Measurements from ENCODE around the gene ACVR1. TPM values are rescaled to one million over a fixed set of nuclear protein-coding genes. Genes with fewer than 3 reads are reported as not detected.

The ACVR1 gene
- total RNA-seq, 1 donor from 2014 or later, result 4.4 TPM

DNA sequence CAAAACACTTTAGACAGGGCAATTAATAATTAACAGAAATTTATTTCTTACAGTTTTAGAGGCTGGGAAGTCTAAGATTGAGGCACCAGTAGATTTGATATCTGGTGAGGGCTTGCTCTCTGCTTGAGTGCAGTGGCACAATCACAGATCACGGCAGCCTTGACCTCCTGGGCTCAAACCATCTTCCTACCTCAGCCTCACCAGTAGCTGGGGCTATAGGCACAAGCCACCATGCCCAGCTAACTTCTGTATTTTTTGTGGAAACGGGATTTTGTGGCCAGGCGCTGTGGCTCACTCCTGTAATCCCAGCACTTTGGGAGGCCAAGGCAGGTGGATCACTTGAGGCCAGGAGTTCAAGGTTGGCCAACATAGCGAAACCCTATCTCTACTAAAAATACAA, 29.0 kb upstream of the ACVR1 start:
- Mint-ChIP-seq H3K4me1 (peaks cover 4% of the 10 kb centered on the region), H3K27ac (no peak overlapping the region), H3K9me3 (peaks cover 2% of the 10 kb centered on the region), H3K36me3 (ENCODE audit: low read depth) (no peaks in the 10 kb centered on the region), H3K4me3 (no peak overlapping the region), H3K27me3 (peaks cover 2% of the 10 kb centered on the region)
- intact Hi-C loops (cut with micrococcal nuclease), result no loop called here
- POLR2A ChIA-PET, result no interaction called here
- CTCF ChIA-PET, result no interaction called here
- TF ChIP-seq, protein P1, sequence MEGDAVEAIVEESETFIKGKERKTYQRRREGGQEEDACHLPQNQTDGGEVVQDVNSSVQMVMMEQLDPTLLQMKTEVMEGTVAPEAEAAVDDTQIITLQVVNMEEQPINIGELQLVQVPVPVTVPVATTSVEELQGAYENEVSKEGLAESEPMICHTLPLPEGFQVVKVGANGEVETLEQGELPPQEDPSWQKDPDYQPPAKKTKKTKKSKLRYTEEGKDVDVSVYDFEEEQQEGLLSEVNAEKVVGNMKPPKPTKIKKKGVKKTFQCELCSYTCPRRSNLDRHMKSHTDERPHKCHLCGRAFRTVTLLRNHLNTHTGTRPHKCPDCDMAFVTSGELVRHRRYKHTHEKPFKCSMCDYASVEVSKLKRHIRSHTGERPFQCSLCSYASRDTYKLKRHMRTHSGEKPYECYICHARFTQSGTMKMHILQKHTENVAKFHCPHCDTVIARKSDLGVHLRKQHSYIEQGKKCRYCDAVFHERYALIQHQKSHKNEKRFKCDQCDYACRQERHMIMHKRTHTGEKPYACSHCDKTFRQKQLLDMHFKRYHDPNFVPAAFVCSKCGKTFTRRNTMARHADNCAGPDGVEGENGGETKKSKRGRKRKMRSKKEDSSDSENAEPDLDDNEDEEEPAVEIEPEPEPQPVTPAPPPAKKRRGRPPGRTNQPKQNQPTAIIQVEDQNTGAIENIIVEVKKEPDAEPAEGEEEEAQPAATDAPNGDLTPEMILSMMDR (IDR thresholded peaks at IDR 0.05), result no peak
- DNase-seq, result no peak
- no peak for ATAC-seq (ENCODE audit: low read depth)

DNA sequence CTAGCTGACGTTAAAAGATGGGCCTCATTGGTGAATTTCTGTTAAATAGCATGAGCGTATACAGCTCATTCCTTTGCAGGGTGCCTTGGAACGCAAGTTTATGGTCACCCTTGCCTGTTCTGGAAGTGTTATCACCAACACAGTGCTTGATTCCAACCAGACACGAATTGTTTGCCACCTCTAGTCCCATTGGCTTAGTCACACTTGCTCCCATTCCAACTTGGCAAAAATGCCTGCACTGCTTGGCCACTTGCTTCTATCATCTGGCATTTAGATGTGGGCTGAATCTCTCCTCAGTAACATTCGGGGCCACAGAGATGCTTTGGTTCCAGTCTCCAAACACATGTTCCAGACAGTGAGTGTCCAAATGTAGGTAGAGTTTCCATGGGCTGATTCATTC, 27.5 kb upstream of the ACVR1 start:
- Mint-ChIP-seq H3K27ac (no peak overlapping the region), H3K36me3 (ENCODE audit: low read depth) (no peaks in the 10 kb centered on the region), H3K27me3 (no peaks in the 10 kb centered on the region), H3K4me1 (peaks cover 13% of the 10 kb centered on the region), H3K4me3 (no peak overlapping the region), H3K9me3 (peaks cover 2% of the 10 kb centered on the region)
- ATAC-seq (ENCODE audit: low read depth) (no peak), DNase-seq (no peak)
- CTCF ChIA-PET, result no interaction called here
- POLR2A ChIA-PET, result no interaction called here
- intact Hi-C loops (cut with micrococcal nuclease), result no loop called here
- TF ChIP-seq, protein P1 (IDR thresholded peaks at IDR 0.05), result no peak

DNA sequence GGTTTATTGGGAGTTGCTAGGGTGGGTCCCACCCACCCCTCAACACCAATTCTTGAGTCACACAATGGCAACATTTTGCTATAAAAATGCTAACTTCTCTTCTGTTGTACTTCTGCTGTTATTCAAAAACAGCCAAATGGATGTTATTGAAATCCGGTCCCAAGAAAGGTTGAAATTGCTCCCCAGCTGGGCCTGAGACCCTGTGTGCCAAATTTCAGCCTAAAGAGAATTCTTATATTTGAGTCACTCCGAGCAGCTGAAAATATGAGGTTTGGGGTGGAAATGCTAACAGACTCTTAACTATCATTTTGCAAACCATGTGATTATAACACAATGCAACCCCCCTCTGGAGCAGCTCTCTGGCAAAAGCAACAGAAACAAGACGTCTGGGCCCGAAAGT, 27.0 kb upstream of the ACVR1 start:
- no peaks in the 10 kb centered on the region for H3K36me3 Mint-ChIP-seq (ENCODE audit: low read depth)
- no peak overlapping the region for H3K4me3 Mint-ChIP-seq
- DNase-seq (no peak), ATAC-seq (ENCODE audit: low read depth) (no peak)
- intact Hi-C loops (cut with micrococcal nuclease), result no loop called here
- peaks cover 18% of the 10 kb centered on the region for H3K4me1 Mint-ChIP-seq
- CTCF ChIA-PET, result no interaction called here
- no peaks in the 10 kb centered on the region for H3K27me3 Mint-ChIP-seq
- peaks cover 2% of the 10 kb centered on the region for H3K9me3 Mint-ChIP-seq
- no peak overlapping the region for H3K27ac Mint-ChIP-seq
- TF ChIP-seq, protein P1 (IDR thresholded peaks at IDR 0.05), result no peak
- POLR2A ChIA-PET, result interaction anchor here (0.6 kb wide), 1 partner anchor 558 kb away, joined by 3 read pairs; no protein-coding TSS in a partner anchor

DNA sequence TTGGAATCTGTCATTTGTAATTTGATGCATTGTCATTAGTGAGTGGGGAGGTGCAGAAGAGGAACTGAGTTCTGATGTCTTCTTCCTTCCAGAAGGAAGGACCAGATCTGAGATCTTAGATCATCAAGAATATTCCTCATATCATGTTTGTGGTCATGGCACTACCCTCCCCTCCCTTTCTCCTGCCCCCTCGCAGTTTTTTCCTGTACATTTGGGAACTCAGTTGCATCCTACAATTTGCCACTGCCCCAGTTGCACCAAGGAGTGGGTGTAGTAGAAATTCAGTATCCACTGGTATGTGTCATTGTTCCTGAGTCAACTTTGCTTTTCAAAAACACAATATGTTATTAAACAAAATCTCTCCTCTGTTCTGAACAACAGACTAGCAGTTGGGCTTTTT, 26.6 kb upstream of the ACVR1 start:
- ATAC-seq (ENCODE audit: low read depth) (no peak), DNase-seq (no peak)
- ChIA-PET CTCF (interaction anchor here (0.7 kb wide), 1 partner anchor 330 kb away, joined by 3 read pairs; no protein-coding TSS in a partner anchor), POLR2A (interaction anchor here (0.6 kb wide), 1 partner anchor 557 kb away, joined by 3 read pairs; no protein-coding TSS in a partner anchor)
- Mint-ChIP-seq H3K27ac (no peak overlapping the region), H3K9me3 (peaks cover 4% of the 10 kb centered on the region), H3K4me1 (peaks cover 22% of the 10 kb centered on the region), H3K27me3 (no peaks in the 10 kb centered on the region), H3K4me3 (no peak overlapping the region), H3K36me3 (ENCODE audit: low read depth) (no peaks in the 10 kb centered on the region)
- intact Hi-C loops (cut with micrococcal nuclease), result no loop called here
- TF ChIP-seq, protein P1 (IDR thresholded peaks at IDR 0.05), result no peak

DNA sequence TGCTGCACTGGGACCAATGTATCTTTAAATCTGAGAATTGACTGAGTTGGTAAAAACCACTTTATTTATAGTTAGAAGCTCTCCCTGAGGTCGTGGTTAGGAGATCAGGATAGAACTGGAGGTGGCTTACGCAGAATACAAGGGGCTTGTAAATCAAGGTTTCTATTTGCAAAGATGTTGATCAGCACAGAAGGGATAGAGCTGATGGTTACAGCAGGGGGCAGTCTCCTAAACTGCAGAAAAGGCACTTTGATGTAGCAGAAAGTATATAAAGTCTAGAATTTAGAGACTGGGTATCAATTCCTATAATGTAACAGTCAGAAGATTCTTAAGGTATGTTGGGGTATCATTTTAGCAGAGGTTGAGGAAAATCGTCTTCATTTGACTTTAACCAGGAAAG, 25.2 kb upstream of the ACVR1 start:
- DNase-seq, result no peak
- peaks cover 2% of the 10 kb centered on the region for H3K9me3 Mint-ChIP-seq
- H3K27ac Mint-ChIP-seq, result no peak overlapping the region
- H3K4me3 Mint-ChIP-seq, result no peak overlapping the region
- intact Hi-C loops (cut with micrococcal nuclease), result no loop called here
- no peaks in the 10 kb centered on the region for H3K27me3 Mint-ChIP-seq
- CTCF ChIA-PET, result no interaction called here
- POLR2A ChIA-PET, result interaction anchor here (0.6 kb wide), 1 partner anchor 17 kb away, joined by 6 read pairs; no protein-coding TSS in a partner anchor
- TF ChIP-seq, protein P1 (IDR thresholded peaks at IDR 0.05), result no peak
- H3K4me1 Mint-ChIP-seq, result peaks cover 33% of the 10 kb centered on the region
- no peak for ATAC-seq (ENCODE audit: low read depth)
- no peaks in the 10 kb centered on the region for H3K36me3 Mint-ChIP-seq (ENCODE audit: low read depth)

Measured in activated B cell treated with CpG ODN at 0.5 μM for 24 hours (primary cell).